Epithelial cell of esophagus (primary cell): ENCODE data around the gene ELL.

ENCODE experiments used
- DNase-seq: peaks from one replicate; pipeline ENCODE4 v3.0.0; 2010; ENCODE audit warnings: low read depth
- H3K4me3 ChIP-seq: 2 replicates; pipeline ENCODE4 v1.5.1; 2011; ENCODE audit warnings: mild to moderate bottlenecking, low read length, control low read depth
- CTCF ChIP-seq: IDR thresholded peaks from 2 replicates; pipeline ENCODE4 v1.5.1; 2011; ENCODE audit warnings: low read depth, mild to moderate bottlenecking, low read length, control low read depth, inconsistent platforms; ENCODE audit not compliant: insufficient read depth; ENCODE audit errors: missing control alignments

The ELL gene

DNA sequence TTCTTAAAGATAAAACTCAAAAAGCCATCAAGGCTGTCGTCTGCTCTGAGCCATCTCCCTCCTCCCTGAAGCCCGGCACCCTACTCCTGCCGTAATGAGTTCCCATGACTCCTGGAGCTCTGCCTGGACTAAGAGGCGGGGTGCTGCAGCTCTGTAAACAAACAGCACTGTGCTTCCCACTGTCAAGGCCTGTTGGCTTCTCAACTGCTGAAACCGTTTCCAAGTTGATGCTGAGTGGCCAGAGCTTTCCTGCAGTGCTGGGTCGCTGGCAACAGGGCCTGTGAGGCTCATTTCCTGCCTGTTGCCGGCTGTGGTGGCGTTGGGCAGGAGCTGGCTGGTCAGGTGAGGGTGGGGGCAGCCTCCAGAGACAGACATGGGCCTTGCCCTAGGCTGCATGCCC is 57.2 kb downstream of the ELL start:
- TF ChIP-seq CTCF = no peak
- peak; percentile 32 for DNase-seq
- H3K4me3 ChIP-seq = no peak overlapping the region

DNA sequence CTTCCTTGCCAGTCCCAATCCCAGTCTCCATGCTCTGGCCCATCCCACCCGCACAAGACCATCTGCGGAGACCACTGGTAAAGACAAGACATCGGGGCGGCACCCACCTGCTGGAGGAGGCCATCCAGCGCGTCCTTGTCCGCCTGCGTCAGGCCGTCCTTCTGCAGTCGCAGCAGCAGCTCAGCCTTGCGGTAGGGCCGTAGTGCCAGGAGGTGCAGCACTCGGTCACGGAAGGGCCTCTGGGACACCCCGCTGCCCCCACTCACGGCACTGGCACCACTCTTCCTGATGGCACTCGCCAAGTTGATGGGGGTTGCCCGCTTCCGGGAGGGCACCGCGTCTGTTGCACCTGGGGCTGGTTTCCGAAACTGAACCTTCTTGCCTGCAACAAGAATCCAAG is 60.4 kb downstream of the ELL start:
- no peak for DNase-seq
- H3K4me3 ChIP-seq = no peak overlapping the region
- no peak for TF ChIP-seq CTCF

DNA sequence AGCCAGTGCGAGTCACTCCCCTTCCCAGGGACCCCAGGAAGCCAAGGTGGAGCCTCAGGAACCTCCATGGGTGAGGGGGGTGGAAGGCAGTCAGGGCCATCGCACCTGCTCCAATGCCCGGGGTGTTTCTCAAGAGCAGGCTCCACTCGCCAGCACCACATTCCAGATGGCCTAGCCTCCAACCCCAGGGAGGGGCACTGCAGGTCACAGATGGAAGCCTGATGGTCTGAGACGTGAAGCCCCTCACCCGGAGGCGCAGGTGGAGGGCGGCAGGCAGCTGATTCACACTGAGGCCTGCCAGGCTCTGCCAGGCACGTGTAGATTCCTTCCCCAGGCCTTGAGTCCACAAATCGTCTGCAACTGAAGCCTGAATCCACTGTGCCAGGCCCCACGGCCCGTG is 61.0 kb downstream of the ELL start:
- H3K4me3 ChIP-seq = no peak overlapping the region
- no peak for TF ChIP-seq CTCF
- no peak for DNase-seq

- H3K4me3 ChIP-seq = no peak overlapping the region
- no peak for TF ChIP-seq CTCF
- DNase-seq = no peak
Observed at GRCh38 chr19:18457483-18458331, 64.2 kb downstream of the ELL start.

GRCh38 chr19:18456974-18457373 is 64.9 kb downstream of the ELL start:
- no peak for DNase-seq
- TF ChIP-seq CTCF = no peak
- no peak overlapping the region for H3K4me3 ChIP-seq

DNA sequence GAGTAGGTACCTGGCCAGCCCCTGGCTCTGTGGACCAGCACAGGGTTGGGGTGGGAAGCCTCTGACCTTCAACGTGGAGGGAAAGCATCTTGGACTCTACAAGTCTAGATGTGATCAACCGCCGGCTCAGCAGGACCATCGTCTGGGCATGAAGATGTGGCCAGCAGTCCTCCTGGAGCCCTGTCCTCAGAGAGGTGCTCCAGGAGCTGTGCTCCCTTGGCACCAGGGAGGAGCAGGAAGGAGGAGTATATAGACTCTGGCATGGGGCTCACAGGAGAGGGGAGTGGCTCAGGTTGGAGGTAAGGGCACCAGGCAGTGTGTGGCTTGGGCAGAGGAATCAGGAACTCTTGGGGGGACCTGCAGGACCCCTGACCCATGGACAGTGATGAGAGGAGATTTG is 65.6 kb downstream of the ELL start:
- TF ChIP-seq CTCF = no peak
- no peak overlapping the region for H3K4me3 ChIP-seq
- DNase-seq = no peak
